Measurements from ENCODE around the gene PPP2R2B.

Gene PPP2R2B

GRCh38 chr5:146902471-146902870 lies 23.9 kb upstream of the PPP2R2B start:
- Histone ChIP-seq H2BK120ac (ENCODE audit: low read depth, low read length) (no peak overlapping the region), H3K79me1 (ENCODE audit: low read length) (no peaks in the 10 kb centered on the region), H2BK5ac (ENCODE audit: low read length) (no peak overlapping the region), H3K18ac (ENCODE audit: low read length) (no peak overlapping the region), H3K56ac (ENCODE audit: low read length) (no peak overlapping the region), H3K4ac (ENCODE audit: low read depth, low read length) (no peak overlapping the region), H3K4me1 (ENCODE audit: control insufficient read depth, low read depth, low read length) (no peaks in the 10 kb centered on the region), H4K5ac (ENCODE audit: low read length) (no peak overlapping the region), H3K4me3 (ENCODE audit: low read length) (no peak overlapping the region), H2BK15ac (replicated peaks; ENCODE audit: low read depth) (no peak overlapping the region), H3K36me3 (ENCODE audit: control insufficient read depth, insufficient read depth, low read length) (no peaks in the 10 kb centered on the region), H3K23ac (ENCODE audit: low read length) (no peak overlapping the region), H3K79me2 (ENCODE audit: control insufficient read depth, insufficient read depth, low read length) (no peaks in the 10 kb centered on the region), H3K27ac (ENCODE audit: low read depth, low read length) (no peak overlapping the region), H3K27me3 (ENCODE audit: insufficient read depth, low read length, poor library complexity) (no peaks in the 10 kb centered on the region), H4K8ac (ENCODE audit: low read depth, low read length) (no peak overlapping the region), H3K4me2 (ENCODE audit: low read length) (no peak overlapping the region), H2AK5ac (ENCODE audit: low read length) (no peak overlapping the region), H3K9ac (ENCODE audit: low read length) (no peak overlapping the region)
- no peak for DNase-seq
- WGBS (ENCODE audit: extremely low coverage, insufficient coverage, low lambda C conversion rate) = no CpG with 5 or more reads among the region's 3 CpGs

- Histone ChIP-seq H3K79me2 (ENCODE audit: control insufficient read depth, insufficient read depth, low read length) (no peaks in the 10 kb centered on the region), H2AK5ac (ENCODE audit: low read length) (no peak overlapping the region), H3K36me3 (ENCODE audit: control insufficient read depth, insufficient read depth, low read length) (no peaks in the 10 kb centered on the region), H3K23ac (ENCODE audit: low read length) (no peak overlapping the region), H2BK15ac (replicated peaks; ENCODE audit: low read depth) (no peak overlapping the region), H3K4ac (ENCODE audit: low read depth, low read length) (no peak overlapping the region), H3K18ac (ENCODE audit: low read length) (no peak overlapping the region), H3K56ac (ENCODE audit: low read length) (no peak overlapping the region), H2BK120ac (ENCODE audit: low read depth, low read length) (no peak overlapping the region), H3K4me3 (ENCODE audit: low read length) (no peak overlapping the region), H3K27me3 (ENCODE audit: insufficient read depth, low read length, poor library complexity) (no peaks in the 10 kb centered on the region), H2BK5ac (ENCODE audit: low read length) (no peak overlapping the region), H3K4me2 (ENCODE audit: low read length) (no peak overlapping the region), H4K8ac (ENCODE audit: low read depth, low read length) (peak overlapping the region; percentile 28), H3K9ac (ENCODE audit: low read length) (no peak overlapping the region), H3K27ac (ENCODE audit: low read depth, low read length) (no peak overlapping the region), H3K4me1 (ENCODE audit: control insufficient read depth, low read depth, low read length) (no peaks in the 10 kb centered on the region), H4K5ac (ENCODE audit: low read length) (no peak overlapping the region), H3K79me1 (ENCODE audit: low read length) (no peaks in the 10 kb centered on the region)
- no peak for DNase-seq
- WGBS (ENCODE audit: extremely low coverage, insufficient coverage, low lambda C conversion rate) = no CpG with 5 or more reads among the region's 3 CpGs
Observed at GRCh38 chr5:146897061-146897460, 18.5 kb upstream of the PPP2R2B start.

GRCh38 chr5:146894753-146895521 lies 16.4 kb upstream of the PPP2R2B start:
- no peak overlapping the region for H3K4me3 ChIP-seq (ENCODE audit: low read length)
- no peak overlapping the region for H3K4ac ChIP-seq (ENCODE audit: low read depth, low read length)
- no peak overlapping the region for H4K8ac ChIP-seq (ENCODE audit: low read depth, low read length)
- no CpG with 5 or more reads among the region's 4 CpGs for WGBS (ENCODE audit: extremely low coverage, insufficient coverage, low lambda C conversion rate)
- H3K27me3 ChIP-seq (ENCODE audit: insufficient read depth, low read length, poor library complexity) = no peaks in the 10 kb centered on the region
- H3K18ac ChIP-seq (ENCODE audit: low read length) = no peak overlapping the region
- H3K79me2 ChIP-seq (ENCODE audit: control insufficient read depth, insufficient read depth, low read length) = no peaks in the 10 kb centered on the region
- no peaks in the 10 kb centered on the region for H3K4me1 ChIP-seq (ENCODE audit: control insufficient read depth, low read depth, low read length)
- H4K5ac ChIP-seq (ENCODE audit: low read length) = no peak overlapping the region
- no peak overlapping the region for H2AK5ac ChIP-seq (ENCODE audit: low read length)
- no peak overlapping the region for H3K27ac ChIP-seq (ENCODE audit: low read depth, low read length)
- no peak for DNase-seq
- no peak overlapping the region for H3K23ac ChIP-seq (ENCODE audit: low read length)
- no peak overlapping the region for H3K4me2 ChIP-seq (ENCODE audit: low read length)
- no peak overlapping the region for H3K56ac ChIP-seq (ENCODE audit: low read length)
- no peaks in the 10 kb centered on the region for H3K36me3 ChIP-seq (ENCODE audit: control insufficient read depth, insufficient read depth, low read length)
- H2BK120ac ChIP-seq (ENCODE audit: low read depth, low read length) = no peak overlapping the region
- H3K79me1 ChIP-seq (ENCODE audit: low read length) = no peaks in the 10 kb centered on the region
- no peak overlapping the region for H2BK15ac ChIP-seq (replicated peaks; ENCODE audit: low read depth)
- no peak overlapping the region for H2BK5ac ChIP-seq (ENCODE audit: low read length)
- no peak overlapping the region for H3K9ac ChIP-seq (ENCODE audit: low read length)

- H2BK15ac ChIP-seq (replicated peaks; ENCODE audit: low read depth) = no peak overlapping the region
- H3K79me1 ChIP-seq (ENCODE audit: low read length) = no peaks in the 10 kb centered on the region
- H3K56ac ChIP-seq (ENCODE audit: low read length) = no peak overlapping the region
- no peaks in the 10 kb centered on the region for H3K36me3 ChIP-seq (ENCODE audit: control insufficient read depth, insufficient read depth, low read length)
- H3K4ac ChIP-seq (ENCODE audit: low read depth, low read length) = no peak overlapping the region
- H3K4me2 ChIP-seq (ENCODE audit: low read length) = no peak overlapping the region
- H3K4me3 ChIP-seq (ENCODE audit: low read length) = no peak overlapping the region
- DNase-seq = no peak
- no peak overlapping the region for H3K9ac ChIP-seq (ENCODE audit: low read length)
- H3K27me3 ChIP-seq (ENCODE audit: insufficient read depth, low read length, poor library complexity) = no peaks in the 10 kb centered on the region
- H3K4me1 ChIP-seq (ENCODE audit: control insufficient read depth, low read depth, low read length) = no peaks in the 10 kb centered on the region
- H4K5ac ChIP-seq (ENCODE audit: low read length) = no peak overlapping the region
- H2BK5ac ChIP-seq (ENCODE audit: low read length) = no peak overlapping the region
- no peak overlapping the region for H3K27ac ChIP-seq (ENCODE audit: low read depth, low read length)
- no peak overlapping the region for H2BK120ac ChIP-seq (ENCODE audit: low read depth, low read length)
- H4K8ac ChIP-seq (ENCODE audit: low read depth, low read length) = no peak overlapping the region
- H3K79me2 ChIP-seq (ENCODE audit: control insufficient read depth, insufficient read depth, low read length) = no peaks in the 10 kb centered on the region
- H3K18ac ChIP-seq (ENCODE audit: low read length) = no peak overlapping the region
- no peak overlapping the region for H3K23ac ChIP-seq (ENCODE audit: low read length)
- H2AK5ac ChIP-seq (ENCODE audit: low read length) = no peak overlapping the region
- no CpG with 5 or more reads among the region's 3 CpGs for WGBS (ENCODE audit: extremely low coverage, insufficient coverage, low lambda C conversion rate)
Observed at GRCh38 chr5:146893991-146894390, 15.4 kb upstream of the PPP2R2B start.

- H3K4ac ChIP-seq (ENCODE audit: low read depth, low read length) = no peak overlapping the region
- no peak overlapping the region for H2BK5ac ChIP-seq (ENCODE audit: low read length)
- DNase-seq = no peak
- no peak overlapping the region for H3K56ac ChIP-seq (ENCODE audit: low read length)
- H3K4me2 ChIP-seq (ENCODE audit: low read length) = no peak overlapping the region
- H3K23ac ChIP-seq (ENCODE audit: low read length) = no peak overlapping the region
- WGBS (ENCODE audit: extremely low coverage, insufficient coverage, low lambda C conversion rate) = no CpG with 5 or more reads among the region's 3 CpGs
- H4K8ac ChIP-seq (ENCODE audit: low read depth, low read length) = no peak overlapping the region
- H4K5ac ChIP-seq (ENCODE audit: low read length) = no peak overlapping the region
- H3K9ac ChIP-seq (ENCODE audit: low read length) = no peak overlapping the region
- H3K79me1 ChIP-seq (ENCODE audit: low read length) = no peaks in the 10 kb centered on the region
- no peaks in the 10 kb centered on the region for H3K36me3 ChIP-seq (ENCODE audit: control insufficient read depth, insufficient read depth, low read length)
- peaks cover 3% of the 10 kb centered on the region for H3K4me1 ChIP-seq (ENCODE audit: control insufficient read depth, low read depth, low read length)
- no peak overlapping the region for H2BK15ac ChIP-seq (replicated peaks; ENCODE audit: low read depth)
- H3K27ac ChIP-seq (ENCODE audit: low read depth, low read length) = no peak overlapping the region
- no peak overlapping the region for H3K18ac ChIP-seq (ENCODE audit: low read length)
- no peaks in the 10 kb centered on the region for H3K79me2 ChIP-seq (ENCODE audit: control insufficient read depth, insufficient read depth, low read length)
- H2BK120ac ChIP-seq (ENCODE audit: low read depth, low read length) = no peak overlapping the region
- H3K27me3 ChIP-seq (ENCODE audit: insufficient read depth, low read length, poor library complexity) = no peaks in the 10 kb centered on the region
- H2AK5ac ChIP-seq (ENCODE audit: low read length) = no peak overlapping the region
- no peak overlapping the region for H3K4me3 ChIP-seq (ENCODE audit: low read length)
Observed at GRCh38 chr5:146892231-146892630, 13.7 kb upstream of the PPP2R2B start.

- no peak overlapping the region for H3K4ac ChIP-seq (ENCODE audit: low read depth, low read length)
- no peak overlapping the region for H2BK15ac ChIP-seq (replicated peaks; ENCODE audit: low read depth)
- no peak overlapping the region for H3K56ac ChIP-seq (ENCODE audit: low read length)
- H2AK5ac ChIP-seq (ENCODE audit: low read length) = no peak overlapping the region
- no peaks in the 10 kb centered on the region for H3K27me3 ChIP-seq (ENCODE audit: insufficient read depth, low read length, poor library complexity)
- no peak overlapping the region for H3K23ac ChIP-seq (ENCODE audit: low read length)
- H4K5ac ChIP-seq (ENCODE audit: low read length) = no peak overlapping the region
- peaks cover 3% of the 10 kb centered on the region for H3K4me1 ChIP-seq (ENCODE audit: control insufficient read depth, low read depth, low read length)
- H3K27ac ChIP-seq (ENCODE audit: low read depth, low read length) = no peak overlapping the region
- no peaks in the 10 kb centered on the region for H3K36me3 ChIP-seq (ENCODE audit: control insufficient read depth, insufficient read depth, low read length)
- no peaks in the 10 kb centered on the region for H3K79me1 ChIP-seq (ENCODE audit: low read length)
- no peak overlapping the region for H3K9ac ChIP-seq (ENCODE audit: low read length)
- no CpG with 5 or more reads among the region's 1 CpG for WGBS (ENCODE audit: extremely low coverage, insufficient coverage, low lambda C conversion rate)
- no peak overlapping the region for H4K8ac ChIP-seq (ENCODE audit: low read depth, low read length)
- no peak overlapping the region for H2BK120ac ChIP-seq (ENCODE audit: low read depth, low read length)
- no peak overlapping the region for H3K4me2 ChIP-seq (ENCODE audit: low read length)
- no peak for DNase-seq
- no peak overlapping the region for H3K4me3 ChIP-seq (ENCODE audit: low read length)
- no peak overlapping the region for H2BK5ac ChIP-seq (ENCODE audit: low read length)
- no peak overlapping the region for H3K18ac ChIP-seq (ENCODE audit: low read length)
- no peaks in the 10 kb centered on the region for H3K79me2 ChIP-seq (ENCODE audit: control insufficient read depth, insufficient read depth, low read length)
Observed at GRCh38 chr5:146891511-146891910, 13.0 kb upstream of the PPP2R2B start.

Data from mesendoderm (in vitro differentiated cells).